GM18508 (cell line): ENCODE measurements around the gene IQGAP1.

ENCODE experiments used
- ATAC-seq: cut with Tn5 transposase; IDR thresholded peaks from one replicate; pipeline ENCODE4 v1.9.1; 2021; ENCODE audit warnings: moderate number of reproducible peaks; ENCODE audit not compliant: insufficient read depth, unreplicated experiment

IQGAP1 gene

GRCh38 chr15:90365414-90366055 lies 22.5 kb upstream of the IQGAP1 start:
- ATAC-seq: no peak

DNA sequence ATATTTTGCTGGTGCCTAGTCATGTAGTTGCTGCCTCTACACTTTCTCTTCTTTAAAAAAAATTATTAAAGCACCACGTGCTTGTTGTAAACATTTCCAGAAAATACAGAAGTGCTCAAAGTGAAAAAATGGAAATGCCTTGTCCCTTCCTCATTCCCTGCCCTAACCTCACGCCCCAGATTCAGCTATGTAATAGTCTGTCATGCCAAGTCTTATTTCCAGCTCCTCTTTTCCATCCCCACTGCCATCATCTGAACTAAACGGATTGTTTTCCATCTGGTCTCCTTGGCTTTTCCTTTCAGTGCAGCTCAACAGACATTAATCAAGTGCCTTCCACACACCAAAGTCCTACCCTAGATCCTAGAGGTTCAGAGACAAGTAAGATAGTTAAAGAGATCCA lies 20.5 kb upstream of the IQGAP1 start:
- no peak for ATAC-seq

DNA sequence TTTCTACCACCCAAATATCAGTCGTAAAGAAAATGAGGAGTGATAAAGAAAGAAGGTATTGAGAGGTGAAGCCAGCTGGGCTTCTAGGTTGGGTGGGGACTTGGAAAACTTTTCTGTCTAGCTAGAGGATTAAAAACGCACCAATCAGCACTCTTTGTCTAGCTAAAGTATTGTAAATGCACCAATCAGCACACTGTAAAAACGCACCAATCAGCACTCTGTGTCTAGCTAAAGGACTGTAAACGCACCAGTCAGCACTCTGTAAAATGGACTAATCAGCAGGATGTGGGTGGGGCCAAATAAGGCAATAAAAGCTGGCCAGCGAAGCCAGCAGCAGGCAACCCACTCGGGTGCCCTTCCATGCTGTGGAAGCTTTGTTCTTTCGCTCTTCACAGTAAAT lies 13.0 kb upstream of the IQGAP1 start:
- ATAC-seq: no peak

DNA sequence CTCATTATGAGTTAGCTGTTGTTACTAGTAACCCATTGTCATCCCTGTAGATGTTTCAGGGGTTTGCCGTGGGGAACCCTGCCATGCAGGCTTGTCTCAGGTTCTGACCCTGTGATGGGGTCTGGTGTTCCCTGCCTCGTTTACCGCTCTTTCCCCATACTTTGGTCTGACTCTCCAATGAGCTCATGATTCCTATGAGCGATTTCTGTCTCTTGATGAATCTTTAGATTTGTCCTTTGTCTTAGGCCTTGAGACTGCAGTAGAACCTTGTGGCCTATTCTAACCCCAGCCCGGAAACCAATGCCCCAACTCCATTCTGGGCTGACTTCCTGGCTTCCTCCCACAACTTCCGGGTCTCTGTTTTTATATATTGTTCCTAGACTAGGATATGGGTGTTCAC lies 11.3 kb upstream of the IQGAP1 start:
- no peak for ATAC-seq

- no peak for ATAC-seq
These were observed 8.8 kb upstream of the IQGAP1 start for GRCh38 chr15:90379263-90379662.

- no peak for ATAC-seq
These were observed 6.5 kb upstream of the IQGAP1 start for GRCh38 chr15:90381515-90381914.

- no peak for ATAC-seq
These were observed 5.7 kb upstream of the IQGAP1 start for GRCh38 chr15:90382320-90382719.

GRCh38 chr15:90386221-90386620 lies 1.8 kb upstream of the IQGAP1 start:
- no peak for ATAC-seq

GRCh38 chr15:90388462-90389380 lies 679 bp downstream of the IQGAP1 start:
- peak; percentile 18 for ATAC-seq

DNA sequence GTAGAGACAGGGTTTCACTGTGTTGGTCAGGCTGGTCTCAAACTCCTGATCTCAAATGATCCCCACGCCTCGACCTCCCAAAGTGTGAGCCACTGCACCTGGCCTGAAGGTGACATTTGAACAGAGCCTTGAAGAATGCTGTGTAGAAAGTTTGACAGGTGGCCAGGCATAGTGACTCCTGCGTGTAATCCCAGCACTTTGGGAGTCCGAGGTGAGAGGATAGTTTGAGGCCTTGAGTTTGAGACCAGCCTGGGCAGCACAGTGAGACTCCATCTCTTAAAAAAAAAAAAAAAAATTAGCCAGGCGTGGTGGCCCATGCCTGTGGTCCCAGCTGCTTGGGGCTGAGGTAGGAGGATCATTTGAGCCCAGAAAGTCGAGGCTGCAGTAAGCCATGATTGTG lies 1.5 kb downstream of the IQGAP1 start:
- ATAC-seq: no peak

- no peak for ATAC-seq
These were observed 5.0 kb downstream of the IQGAP1 start for GRCh38 chr15:90393040-90393439.

- no peak for ATAC-seq
These were observed 6.0 kb downstream of the IQGAP1 start for GRCh38 chr15:90394074-90394473.

DNA sequence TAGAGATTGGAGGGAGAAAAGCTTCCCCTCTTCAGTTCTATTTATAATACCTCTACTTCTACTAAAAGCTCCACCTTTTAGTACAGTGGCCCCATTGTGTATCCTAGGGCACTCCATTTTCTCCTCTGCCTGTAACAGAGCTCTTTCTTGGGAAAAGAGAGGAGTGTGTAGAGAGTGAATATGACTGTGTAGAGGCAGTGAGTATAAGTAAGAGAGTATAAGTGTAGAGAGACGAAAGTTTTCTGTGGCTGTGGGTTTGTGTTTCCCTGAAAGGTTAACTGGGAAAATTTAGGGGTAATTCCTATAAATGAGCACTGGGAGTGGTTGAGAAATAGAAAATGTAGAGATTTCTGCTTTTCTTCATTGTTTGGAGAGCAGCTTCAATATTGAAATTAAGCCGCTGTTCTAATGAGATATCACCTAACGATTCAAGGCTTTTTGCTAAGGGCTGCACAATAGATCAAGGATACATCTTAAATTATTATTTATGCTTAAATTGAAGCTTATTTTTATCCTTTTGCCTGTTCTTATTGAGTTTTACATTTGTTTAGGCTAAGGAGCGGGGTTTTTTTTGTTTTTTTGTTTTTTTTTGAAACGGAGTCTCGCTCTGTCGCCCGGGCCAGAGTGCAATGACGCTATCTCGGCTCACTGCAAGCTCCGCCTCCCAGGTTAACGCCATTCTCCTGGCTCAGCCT lies 6.9 kb downstream of the IQGAP1 start:
- no peak for ATAC-seq

GRCh38 chr15:90396321-90396720 lies 8.3 kb downstream of the IQGAP1 start:
- no peak for ATAC-seq

GRCh38 chr15:90400005-90400758 lies 12.1 kb downstream of the IQGAP1 start:
- no peak for ATAC-seq

DNA sequence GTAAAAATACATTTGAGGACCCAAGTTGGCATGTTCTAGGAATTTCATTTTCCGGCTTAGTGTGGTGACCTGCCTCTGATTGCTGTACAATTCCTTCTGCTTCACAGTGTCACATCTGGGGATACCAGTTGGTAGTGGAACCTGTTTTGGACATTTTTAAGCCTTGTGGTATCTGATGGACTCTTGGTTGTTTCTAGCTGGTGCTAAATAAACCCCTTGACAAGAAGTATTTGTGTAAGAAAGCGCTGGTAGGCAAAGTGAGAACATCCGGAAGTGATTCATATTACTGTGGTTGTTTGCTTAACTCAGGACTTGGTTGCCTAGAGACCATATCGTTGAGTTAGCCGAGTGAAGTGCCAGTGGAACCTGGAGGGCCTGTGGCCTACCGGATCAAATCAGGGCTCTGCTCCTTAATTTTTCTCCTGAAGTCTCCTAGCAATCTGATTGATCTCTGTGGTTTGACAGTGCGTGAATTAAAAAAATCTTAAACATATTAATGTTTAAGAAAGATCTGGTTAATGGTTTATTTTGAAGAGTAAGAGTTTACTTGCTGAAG lies 12.8 kb downstream of the IQGAP1 start:
- peak; percentile 62 for ATAC-seq

DNA sequence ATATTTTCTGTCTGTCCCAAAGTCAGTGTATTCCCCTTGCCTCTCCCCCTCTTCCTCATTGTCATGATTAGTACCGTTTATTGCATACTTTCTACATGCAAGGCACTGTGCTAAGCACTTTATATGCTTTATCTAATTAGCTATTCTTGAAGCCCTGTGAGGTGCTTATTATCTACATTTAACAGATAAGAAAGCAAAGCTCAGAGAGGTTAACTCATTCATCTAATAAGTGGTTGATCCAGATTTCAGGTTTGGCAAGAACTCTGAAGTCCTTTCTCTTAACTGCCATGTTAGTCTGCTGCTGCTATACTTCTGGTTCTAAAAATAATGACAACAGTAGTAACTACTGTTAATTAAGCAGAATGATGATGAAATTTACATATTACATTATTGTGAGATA lies 13.5 kb downstream of the IQGAP1 start:
- no peak for ATAC-seq

DNA sequence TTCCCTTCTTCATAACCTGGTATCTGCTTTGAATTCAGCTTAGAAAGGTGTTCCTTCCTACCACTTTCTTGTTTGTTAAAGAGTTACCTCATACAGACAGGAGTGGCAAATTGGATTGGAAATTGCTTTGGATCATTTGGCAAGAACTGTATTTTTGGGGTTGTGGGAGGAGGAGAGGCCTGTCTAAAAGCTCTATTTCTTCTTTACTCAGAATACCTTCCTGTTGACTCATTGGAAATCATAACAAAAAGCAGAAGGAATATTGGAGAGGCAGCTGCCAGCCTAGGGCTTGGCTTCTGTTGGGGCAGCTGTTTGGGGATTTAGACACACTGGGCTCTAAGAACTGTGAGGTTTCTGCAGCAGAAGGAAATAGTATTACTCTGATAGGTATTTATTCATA lies 14.2 kb downstream of the IQGAP1 start:
- ATAC-seq: no peak

DNA sequence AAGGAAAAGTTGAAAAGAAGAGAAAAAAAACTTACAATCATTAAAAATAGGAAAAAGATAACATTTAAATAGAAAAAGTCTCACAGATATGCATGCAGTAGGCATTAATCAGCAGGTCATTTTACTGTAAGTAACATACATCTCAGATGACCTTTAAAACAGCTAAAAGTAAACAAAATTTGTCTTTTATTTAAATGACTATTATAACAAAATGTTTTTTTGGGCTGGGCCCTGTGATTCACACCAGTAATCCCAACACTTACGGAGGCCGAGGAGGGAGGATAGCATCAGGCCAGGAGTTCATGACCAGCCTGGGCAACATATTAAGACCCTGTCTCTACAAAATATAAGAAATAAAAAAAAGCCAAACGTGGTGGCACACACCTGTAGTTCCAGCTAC lies 14.7 kb downstream of the IQGAP1 start:
- no peak for ATAC-seq

DNA sequence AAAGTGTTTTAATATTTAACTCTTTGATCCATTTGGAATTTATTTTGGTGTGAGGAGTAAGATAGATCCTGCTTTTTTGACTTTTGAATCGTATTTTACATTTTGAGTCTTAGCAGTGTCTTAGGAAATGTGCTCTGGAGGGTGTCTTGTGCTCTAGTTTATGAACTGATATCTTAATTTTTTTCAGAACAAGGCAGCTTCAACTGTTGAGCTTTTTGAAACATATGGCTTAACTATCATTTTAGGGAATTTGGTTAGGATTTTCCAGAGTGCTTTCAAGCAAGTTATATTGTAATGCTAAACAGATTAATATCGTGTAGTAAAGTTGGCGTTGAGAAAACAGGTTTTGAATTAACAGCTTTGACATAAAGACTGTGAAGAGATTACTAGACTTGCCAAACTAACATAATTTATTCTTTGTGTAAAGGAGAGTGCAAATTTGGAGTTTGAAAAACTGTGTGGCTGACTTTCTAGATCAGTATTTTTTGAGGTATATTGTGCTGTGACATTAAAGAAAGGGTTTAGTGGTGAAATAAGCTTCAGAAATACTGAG lies 17.1 kb downstream of the IQGAP1 start:
- ATAC-seq: no peak
